GM19240 (cell line): ENCODE measurements around the gene GLRX3.
A peak's percentile ranks its signal among the peaks of the same experiment; 100 is the strongest.
"Not testable (repeated sequence)": the region's sequence is repeated elsewhere in the genome, so short reads cannot be mapped to it uniquely, and the experiment has no call there.

Experiments
- DNase-seq: peaks from one replicate; pipeline ENCODE4 v3.0.0; 2011; ENCODE audit warnings: low spot score; ENCODE audit not compliant: insufficient read length

GLRX3 gene

DNA sequence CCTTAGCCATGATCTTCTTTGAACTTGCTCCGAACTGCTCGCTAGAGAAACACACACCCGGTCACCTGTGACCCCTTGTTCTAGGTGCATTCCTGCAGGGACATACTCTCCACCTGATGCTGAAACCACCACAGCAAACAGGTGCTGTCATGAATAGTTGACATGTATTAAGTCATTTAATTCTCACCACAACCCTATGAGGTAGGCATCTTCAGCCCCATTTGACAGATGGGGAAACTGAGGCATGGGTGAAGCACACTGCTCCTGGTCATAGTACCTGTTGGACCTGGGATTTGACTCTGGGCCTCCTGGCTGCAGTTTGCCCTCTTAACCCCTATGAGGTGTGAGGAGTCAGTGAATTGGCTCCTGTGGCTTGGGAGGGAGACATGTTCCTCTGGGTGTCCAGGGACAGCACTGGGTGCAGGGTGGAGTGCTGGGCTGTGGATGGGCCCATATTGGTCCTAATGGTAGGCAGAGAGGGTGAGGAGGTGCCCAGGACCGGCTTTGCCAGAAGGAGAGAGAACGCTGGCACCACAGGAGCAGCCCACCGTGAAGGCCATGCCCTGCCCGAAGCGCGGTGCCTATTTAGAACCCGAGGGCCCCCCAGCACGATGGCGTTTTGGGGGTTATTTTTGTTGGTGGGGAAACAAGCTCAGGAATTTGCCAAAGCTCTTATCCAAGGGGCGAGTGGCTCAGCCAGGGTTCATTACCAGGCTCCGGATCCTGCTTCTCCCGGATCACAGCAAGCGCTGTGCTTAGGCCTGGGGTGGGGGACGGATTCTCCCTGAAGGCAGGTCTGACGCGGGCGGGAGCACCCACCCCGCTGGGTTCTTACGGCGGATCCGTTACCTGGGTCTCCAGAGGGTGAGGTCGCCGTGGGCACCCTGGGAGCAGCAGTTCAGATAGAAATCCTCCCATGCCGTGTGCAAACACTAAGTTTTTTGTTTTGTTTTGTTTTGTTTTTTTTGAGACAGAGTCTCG lies 52.3 kb downstream of the GLRX3 start:
- DNase-seq = no peak

DNA sequence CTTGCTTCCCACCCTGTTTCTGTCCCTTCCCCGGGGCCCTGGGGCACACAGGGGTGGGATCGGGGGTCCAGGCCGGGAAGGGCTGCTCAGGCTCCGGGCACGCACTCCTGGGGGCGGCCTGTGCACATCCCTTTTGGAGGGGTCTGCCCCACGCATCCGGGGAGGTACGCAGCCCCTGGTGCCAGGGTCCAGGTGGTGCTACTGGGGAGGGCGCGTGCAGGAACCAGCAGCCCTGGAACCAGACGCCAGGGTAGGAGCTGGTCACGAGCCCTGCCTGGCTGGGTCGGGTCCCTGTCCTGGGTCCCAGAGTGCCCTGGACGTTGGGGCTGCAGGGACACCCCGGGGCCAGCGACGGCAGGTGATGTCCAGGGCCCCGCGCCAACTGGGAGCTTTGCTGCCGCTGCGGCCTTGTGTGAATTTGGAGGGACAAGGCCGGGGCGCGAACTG lies 53.4 kb downstream of the GLRX3 start:
- no peak for DNase-seq

DNA sequence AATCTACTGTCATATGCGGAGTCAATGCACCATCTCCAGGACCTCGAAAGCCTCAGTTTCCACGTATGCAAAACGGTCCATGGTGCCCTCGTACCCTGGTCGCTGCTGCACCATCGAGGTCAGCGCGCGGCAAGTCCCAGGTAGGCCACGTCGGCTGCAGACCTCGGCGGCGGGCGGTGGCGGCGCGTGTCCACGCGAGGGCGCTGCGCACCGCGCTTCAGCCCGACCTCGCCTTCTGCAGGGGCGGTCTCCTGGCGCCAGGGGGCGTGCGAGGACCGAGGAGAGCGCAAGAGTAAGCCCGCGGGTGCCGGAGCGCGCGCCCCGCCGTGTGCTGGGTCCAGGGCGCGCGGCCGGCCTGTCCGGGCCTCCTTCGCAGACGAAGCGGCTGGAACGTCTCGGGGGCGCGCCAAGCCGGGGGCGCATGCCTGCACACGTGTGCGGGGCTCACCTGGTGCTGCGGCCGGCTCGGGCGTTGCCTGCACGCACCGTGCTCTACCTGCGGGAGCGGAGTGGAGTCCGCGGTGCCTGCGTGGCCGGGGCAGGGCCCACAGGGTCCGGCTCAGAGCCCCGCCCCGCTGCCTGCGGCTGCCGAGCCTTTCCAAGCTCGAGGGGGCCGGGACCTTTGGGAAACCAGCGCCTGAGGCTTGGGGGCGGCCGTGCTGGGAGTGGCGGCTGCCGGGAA lies 54.0 kb downstream of the GLRX3 start:
- DNase-seq = peak; percentile 85

DNA sequence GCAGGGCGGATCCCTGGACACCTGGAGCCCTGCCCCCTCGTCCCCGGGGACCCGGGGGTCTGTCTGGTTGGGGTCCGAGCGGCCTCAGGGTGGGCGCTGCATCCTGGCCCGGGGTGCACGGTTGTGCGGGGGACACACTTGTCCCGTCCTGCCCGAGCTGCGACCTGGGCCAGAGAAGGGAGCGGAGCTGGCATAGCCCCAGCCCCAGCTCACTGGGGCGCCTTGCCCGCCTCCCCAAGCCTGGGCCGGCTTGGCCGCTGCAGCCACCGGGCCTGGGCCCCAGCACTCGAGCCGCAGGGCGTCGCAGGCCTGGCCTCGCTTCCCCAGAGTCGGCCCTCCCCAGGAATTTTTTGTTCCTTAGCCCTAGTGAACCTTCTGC lies 54.5 kb downstream of the GLRX3 start:
- no peak for DNase-seq

DNA sequence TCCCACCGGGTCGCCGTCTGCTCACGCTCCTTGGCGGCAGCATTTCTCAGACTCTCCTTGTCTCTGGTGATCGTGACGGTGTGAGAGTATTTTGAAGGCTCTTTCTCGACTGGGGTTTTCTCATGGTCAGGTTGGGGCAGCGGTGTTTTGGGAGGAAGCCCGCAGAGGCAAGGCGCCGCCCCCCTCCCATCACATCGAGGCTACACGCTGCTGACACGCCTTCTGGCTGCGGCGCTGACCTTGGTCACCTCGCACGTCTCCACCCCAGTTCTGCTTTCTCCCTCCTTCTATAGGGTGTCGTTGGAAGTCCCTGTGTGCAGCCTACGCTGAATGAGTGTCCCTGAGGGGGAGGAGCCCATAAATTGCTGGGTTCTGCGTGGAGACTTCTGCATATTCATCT lies 55.2 kb downstream of the GLRX3 start:
- DNase-seq = no peak

DNA sequence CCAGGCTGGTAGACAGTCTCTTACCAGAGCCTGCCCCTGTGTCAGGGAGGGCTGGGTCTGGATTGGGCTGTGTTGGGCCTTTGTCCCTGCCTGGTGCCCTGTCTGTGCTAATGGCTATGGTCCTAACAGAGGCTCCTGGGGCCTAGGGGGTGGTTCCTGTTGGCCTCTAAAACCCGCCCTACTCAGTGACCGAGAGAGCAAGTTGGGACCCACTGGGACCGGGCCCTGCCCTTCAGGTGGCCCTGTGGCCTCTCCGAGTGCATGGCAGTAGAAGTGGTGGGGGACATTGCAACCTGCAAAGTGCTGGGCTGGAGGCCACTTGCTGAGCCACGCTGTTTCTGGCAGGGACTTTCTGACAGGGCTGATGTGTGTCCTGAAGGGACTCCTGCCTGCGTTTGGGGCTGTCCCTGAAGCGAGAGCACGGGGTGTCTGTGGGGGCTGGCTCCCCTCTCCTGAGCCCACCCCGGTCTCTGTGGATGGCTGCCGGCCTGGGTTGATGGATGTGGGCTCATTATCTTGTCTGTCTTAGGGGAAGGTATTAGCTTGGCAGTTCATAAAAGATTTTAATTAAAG lies 56.2 kb downstream of the GLRX3 start:
- no peak for DNase-seq

DNA sequence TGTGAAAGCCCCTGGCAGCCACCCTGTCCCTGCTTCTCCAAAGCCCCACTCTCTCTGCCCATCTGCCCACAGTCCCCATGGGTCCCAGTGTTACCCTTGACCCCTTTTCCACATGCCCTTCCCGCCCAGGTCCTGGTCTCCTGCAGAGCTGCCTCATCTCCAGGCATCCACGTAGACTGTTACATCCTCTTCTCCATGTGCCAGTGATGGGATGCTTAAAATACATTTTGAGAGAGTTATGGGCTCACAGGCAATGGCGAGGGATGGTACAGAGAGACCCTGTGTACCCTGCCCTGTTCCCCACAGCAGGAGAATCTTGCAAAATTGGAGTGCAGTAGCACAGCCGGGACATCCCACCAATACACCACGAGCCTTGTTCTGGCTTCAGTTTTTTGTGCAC lies 56.8 kb downstream of the GLRX3 start:
- no peak for DNase-seq

DNA sequence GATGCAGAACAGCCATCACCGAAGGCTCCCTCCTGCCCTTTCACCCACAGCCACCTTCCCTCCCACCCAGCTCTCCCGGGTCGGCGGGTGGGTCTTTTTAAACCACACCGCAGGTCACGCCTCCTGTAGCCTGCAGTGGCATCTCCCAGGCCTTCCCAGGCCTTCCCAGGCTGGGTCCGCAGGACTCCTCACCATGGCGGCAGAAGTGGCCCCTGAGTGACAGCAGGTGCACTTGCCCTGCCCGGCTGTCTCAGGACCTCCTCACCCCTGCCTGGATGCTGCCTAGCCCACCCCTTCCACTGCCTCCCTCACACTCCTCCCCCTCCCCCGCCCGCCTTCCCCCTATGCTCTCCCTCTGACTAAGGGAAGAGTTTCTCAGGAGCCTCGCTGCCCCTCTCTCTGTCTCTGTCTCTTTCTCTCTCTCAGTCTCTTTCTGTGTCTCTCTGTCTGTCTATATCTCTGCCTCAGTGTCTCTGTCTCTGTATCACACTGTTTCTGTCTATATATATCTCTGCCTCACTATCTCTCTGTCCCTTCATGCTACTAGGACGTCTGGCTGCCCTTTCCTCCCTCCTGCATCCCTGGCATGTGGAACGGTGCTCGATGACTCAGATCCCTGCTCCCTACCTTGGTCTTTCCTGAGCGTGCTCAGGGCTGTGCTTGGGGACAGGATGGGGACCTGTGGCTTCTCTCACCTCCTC lies 57.5 kb downstream of the GLRX3 start:
- DNase-seq = no peak

DNA sequence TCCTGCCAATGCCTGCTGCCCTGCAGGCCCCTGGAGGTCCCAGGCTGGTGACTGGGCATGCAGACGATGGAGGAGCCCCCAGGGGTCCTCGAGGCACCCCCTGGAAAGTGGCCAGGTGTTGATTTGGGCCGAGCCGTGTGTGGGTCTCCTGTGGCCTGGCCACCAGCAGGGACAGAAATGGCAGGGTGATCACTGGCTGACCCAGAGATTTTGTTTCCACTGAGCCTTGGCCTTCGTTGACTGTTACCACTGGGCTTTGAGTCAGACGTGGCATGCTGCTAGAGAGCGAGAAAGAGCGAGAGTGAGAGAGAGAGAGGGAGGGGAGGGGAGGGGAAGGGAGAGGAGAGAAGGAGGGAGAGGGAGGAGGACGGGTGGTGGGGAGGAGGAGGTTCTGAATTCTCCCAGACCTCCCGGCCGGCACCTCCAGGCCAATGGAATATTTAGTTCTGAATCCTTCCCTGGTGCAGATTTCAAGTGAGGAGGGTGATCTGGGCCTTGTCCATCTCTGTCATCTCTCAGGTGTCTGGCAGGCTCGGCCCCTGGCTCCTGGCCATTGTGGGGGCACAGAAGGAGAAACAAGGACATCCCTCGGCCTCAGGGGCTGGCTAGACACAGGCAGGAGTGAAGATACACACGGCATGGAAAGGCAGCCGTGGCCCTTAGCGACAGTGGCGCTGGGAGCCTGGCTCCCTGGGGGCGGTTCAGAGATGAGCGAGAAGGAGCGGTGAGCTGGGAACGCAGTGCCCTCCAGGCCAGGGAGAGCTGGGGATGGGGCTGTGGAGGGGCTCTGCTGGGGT lies 58.2 kb downstream of the GLRX3 start:
- DNase-seq = no peak

DNA sequence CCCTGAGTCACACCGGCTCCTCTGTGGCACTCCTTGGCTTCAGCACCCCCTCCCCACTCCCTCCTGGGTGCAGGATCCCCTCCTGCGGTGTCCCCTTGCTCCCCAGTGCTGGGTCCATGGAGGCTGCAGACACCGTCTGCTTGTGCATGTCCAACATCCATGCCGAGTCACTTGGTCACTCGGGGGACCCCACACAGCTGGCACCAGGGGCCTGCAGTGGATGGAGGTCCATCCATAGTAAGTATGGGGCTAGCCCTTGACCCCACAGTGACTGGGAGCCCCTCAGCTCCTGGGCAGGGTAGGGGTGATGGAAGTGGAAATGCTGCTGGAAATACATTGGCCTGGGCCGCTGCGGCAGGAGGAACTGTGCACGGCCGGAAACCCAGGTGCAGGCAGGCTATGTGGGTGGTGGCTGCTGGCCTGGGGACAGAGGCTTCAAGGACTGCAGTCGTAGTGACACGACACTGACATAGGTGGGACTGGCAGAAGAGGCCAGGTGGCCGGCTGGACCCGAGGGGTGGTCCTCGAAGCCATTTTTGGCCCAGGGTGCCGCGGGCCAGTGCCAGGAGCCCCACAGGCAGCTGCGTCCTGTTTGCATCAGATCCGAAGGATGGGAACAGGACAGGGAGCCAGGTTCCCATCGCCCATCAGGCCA lies 58.9 kb downstream of the GLRX3 start:
- DNase-seq = no peak

DNA sequence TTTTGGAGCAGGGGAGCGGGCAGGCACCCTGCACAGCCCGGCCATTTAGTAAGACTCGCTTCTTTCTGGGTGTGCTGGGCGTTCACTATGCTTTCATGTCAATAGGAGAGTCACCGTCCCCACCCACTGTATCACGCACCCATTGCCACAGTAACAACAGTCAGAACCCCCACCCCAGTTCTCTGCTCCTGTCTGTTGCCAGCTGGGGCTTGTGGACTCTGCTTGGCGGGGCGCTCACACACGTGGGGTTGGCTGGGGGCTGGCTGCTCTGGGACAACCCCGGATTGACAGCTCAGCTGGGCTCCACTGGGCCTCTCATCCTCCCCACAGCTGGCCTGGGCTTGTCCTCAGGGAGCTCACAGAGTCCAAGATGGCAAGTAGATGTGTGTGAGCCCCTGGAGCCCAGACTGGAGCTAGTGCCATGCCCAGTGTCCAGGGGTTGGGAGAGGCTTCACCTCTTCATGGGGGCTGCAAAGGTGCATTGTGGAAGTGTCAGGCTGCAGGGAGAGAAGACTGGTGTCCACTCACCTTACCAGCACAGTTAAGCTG lies 59.6 kb downstream of the GLRX3 start:
- no peak for DNase-seq

DNA sequence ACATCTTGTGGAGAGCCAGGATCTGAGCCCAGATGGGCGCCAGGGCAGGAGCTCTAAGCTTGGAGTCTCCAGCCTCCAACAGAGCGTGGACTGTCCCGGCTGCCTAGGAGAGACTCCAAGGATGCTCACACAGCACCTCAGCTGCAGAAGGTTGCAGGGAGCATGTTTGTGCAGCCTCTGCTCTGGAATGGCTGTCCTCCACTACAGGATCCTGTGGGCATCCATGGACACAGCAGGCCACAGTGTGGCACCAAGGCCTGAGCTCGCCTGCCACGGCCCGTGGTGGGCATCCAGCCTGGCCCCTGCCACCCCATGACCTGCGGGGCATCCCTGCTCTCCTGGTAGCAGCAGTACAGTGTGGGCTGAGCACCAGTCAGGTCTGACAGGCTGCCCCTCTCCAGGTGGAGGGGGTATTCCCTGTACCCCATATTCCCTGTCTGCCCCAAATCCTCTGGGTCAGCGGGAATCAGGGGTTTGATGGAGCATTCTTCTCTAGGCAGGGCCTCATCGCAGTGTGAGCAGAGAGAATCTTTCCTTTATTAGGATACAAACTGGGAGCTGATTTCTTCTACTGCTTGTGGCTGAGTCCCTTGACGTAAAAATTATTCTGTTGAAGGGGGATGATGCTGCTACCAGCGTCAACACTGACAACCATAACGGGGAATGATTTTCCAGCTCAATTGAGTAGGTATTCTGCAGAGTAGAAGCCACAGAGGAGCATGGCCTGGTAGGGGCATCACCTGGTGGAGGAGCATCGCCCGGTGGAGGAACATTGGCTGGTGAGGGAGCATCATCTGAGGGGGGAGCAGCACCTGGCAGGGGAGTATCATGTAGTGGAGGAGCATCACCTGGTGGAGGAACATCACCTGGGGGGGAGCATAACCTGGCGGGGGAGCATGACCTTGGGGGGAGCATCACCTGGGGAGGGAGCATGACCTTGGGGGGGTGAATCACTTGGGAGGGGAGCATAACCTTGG lies 60.6 kb downstream of the GLRX3 start:
- no peak for DNase-seq

DNA sequence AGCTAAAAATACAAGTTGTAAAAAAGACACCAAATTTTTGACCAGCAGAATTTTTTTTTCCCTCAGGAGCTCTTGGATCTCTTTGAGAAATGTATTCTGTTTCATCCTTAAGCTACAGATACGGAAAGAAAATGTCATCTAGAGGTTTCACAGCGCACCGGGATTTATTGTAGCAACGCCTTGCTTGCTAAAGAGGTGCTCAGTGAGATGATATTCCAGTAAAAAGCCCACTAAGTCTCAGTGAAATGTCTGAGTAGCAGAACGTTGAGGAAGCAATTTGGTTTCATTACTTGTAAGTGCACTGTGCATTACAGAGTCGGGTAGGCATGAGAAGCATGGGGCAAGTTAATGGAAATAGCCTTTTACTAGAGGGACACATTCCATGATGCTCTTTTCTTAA lies 62.5 kb downstream of the GLRX3 start:
- no peak for DNase-seq

DNA sequence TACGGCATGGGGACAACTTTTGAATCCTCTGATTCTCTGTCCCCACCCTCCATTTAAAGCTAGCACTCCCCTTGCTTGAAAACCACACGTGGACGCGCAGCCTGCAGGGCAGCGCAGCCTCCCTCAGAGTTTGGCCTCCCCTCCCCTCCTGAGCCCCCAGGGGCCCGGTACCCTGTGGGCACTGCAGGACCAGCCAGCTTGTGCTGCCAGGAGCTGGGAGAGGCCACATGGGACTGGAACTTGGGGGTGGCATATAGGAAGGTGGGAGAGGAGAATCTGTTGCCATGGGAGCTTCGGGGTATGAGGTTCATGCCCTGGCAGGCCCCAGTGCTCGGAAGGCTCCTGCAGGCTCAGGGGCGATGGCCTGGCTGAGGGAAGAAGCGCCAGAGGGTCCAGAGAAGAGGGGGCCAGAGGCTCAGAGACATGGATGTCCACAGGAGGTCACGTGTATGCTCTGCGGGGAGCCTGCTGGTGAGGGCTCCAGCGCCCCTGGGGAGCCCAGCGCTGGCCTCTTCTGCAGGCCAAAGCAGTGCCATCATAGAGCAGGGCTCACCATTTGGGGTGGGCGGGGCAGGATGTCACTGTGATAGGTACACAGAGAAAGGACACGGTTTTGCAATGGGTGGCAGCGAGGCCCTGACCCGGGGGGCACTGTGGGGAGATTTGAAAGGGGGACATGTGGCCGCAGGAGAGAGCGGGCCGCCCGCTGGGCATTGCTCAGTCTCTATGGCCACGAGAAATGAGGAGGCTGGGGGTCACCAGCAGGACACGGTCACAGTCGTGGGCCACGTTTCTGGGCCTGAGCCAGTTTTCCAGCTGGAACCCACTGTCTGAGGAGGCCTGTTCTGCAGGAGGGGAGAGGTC lies 64.2 kb downstream of the GLRX3 start:
- no peak for DNase-seq

DNA sequence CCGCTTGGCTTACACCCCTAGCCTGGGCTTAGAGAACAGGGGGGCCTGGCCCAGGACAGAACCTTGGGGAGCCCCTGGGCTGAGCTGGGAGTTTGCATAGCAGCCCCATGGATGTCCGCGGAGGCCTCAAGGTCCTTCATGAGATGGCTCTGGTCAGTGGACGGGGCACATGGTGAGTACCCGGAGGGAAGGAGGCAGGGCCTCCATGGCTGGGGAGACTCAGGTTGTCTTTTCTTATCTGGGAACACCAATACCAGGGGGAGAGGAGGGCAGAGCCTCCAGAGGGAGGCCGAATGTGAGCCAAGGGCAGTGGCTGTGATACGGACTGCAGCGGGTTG lies 64.8 kb downstream of the GLRX3 start:
- DNase-seq = no peak

DNA sequence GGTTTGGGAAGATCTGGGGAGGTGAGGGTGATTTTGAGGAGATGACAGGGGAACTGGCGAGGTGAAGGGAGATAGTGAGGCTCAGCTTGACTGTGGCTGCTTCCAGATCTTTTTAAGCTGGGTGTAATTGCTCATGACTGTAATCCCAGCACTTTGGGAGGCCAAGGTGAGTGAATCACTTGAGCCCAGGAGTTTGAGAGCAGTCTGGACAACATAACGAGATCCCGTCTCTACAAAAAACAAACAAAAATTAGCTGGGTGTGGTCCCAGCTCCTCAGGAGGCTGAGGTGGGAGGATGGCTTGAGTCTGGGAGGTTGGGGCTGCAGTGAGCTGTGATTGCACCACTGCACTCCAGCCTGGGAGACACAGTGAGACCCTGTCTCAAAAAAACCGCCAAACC lies 66.0 kb downstream of the GLRX3 start:
- DNase-seq = not testable (repeated sequence)

DNA sequence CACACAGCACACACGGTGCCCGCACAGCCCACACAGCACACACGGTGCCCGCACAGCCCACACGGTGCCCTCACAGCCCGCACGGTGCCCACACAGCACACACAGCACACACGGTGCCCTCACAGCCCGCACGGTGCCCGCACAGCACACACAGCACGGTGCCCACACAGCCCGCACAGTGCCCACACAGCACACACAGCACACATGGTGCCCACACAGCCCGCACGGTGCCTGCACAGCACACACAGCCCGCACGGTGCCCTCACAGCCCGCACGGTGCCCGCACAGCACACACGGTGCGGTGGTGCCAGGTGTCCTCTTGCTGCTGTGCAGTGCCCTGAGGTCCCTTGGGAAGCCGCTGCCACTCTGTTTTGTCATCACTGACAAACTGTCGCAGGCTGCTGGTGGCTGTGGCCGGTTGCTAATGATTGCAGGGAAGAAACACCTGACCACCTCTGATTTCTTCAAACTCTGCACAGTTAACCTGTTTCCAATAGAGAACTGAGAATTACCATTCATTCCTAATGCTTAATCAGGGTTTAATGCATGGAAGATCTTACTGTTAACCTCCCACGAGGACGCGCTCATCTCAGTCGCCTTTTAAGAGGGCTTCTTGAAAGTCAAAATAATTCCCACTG lies 66.9 kb downstream of the GLRX3 start:
- DNase-seq = no peak

DNA sequence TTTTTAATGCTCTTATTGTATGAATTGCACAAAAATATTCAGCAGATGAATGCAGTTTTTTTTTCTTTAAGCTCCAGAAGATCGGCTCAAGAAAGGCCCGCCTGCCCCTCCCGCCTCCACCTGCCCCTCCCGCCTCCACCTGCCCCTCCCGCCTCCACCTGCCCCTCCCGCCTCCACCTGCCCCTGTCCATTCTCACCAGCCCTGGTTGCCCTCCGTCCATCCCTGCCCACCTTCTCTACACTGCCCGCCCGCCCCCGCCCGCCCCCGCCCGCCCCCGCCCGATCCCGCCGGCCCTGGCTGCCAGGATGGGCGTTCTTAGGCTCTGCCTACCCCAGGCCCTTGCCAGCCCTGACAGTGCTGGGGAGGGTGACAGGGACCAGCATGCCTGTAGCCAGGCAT lies 67.4 kb downstream of the GLRX3 start:
- DNase-seq = no peak
